ENCODE measurements around the gene MGA. TPM values are rescaled to one million over a fixed set of nuclear protein-coding genes. Genes with fewer than 3 reads are reported as not detected.

The MGA gene
- total and polyA plus RNA-seq, 2 of the 8 experiments (the other 6 are each of a cell fraction or from before 2014, with no cell fraction given): 7.6 to 53.2 TPM

DNA sequence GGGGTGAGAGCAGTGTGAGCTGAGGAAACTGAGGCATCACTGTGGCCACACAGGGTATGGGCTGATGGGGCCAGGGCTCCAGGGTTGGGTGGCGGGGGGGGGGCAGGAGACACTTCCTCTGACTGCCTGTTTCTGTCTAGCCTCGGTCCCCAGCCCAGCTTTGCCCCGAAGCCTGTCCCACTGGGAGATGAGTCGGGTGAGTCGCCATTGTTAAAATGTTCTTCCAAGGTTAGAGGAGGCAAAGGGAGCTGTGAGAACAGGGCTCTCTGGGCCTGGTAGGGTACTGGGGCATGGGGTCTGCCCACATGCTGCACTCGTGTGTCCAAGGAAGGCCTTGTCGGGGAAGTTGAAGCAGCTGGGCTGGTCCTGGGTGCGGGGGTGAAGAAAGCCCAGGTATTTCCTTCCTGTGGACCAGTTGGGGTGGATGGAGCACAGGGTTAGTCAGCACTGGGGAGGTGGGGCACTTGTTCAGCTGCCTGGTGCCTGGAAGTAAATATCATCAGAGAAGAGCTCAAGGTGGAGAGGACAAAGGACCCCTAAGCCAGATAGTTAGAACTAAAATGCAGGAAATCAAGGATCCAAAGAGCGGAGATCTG, 159.3 kb downstream of the MGA start (continued):
- TF ChIP-seq CTBP2 (IDR thresholded peaks at IDR 0.05; ENCODE audit: borderline replicate concordance, insufficient read depth, insufficient read length, low read length): no peak
- no peak for TF ChIP-seq CHD2 (IDR thresholded peaks at IDR 0.05; ENCODE audit: low read length)
- no peak for TF ChIP-seq TCF12 (IDR thresholded peaks at IDR 0.05; ENCODE audit: low read depth, low read length)

All from H1 (cell line).